ENCODE results near the gene TMEM115. TPM values are rescaled to one million over a fixed set of nuclear protein-coding genes. Genes with fewer than 3 reads are reported as not detected.

TMEM115 gene
- total and polyA plus RNA-seq, 2 donors (not counting 3 experiments of a cell fraction or from before 2014, with no cell fraction given), result 44.7 to 65.5 TPM

DNA sequence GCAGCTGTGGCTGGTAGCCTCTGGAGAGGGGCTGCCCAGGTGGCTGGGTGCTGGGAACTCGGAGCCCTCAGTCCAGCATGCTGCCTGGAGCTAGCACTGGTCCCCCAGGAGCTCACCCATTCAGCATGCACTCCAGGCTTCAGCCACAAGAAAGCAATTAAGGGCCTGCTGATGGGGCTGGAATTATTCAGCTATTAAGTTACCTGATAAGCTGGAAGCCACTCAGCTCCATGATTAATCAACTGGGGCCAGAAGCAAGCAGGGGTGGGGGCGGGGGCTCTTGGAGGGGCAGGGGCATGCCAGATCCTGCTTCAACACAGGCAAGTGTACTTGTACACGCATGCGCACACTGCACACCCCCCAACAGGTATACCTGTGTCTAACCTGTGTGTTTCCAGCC lies 22.1 kb upstream of the TMEM115 start:
- dilution Hi-C loops (cut with MboI; ENCODE audit: extremely low pct_ligation_motif_present, low sequenced_read_pairs), result no loop called here
- Histone ChIP-seq H3K4me2 (ENCODE audit: insufficient read depth, low read length) (no peak overlapping the region), H3K9me3 (replicated peaks; ENCODE audit: control insufficient read depth, insufficient read depth, low read length) (no peaks in the 10 kb centered on the region), H3K9me1 (replicated peaks; ENCODE audit: control insufficient read depth, extremely low read depth, insufficient read depth, low read length) (no peaks in the 10 kb centered on the region), H3K79me2 (ENCODE audit: control insufficient read depth, insufficient read depth, low read length) (no peaks in the 10 kb centered on the region), H2AFZ (ENCODE audit: low read depth, low read length) (no peak overlapping the region), H3K36me3 (ENCODE audit: control insufficient read depth in 2 of 2, extremely low read depth in 1 of 2, insufficient read depth in 2 of 2, low read length in 2 of 2) (no peaks in the 10 kb centered on the region), H4K20me1 (replicated peaks; ENCODE audit: control insufficient read depth, extremely low read depth, insufficient read depth, low read length) (no peaks in the 10 kb centered on the region), H3K27ac (ENCODE audit: insufficient read depth, low read depth, low read length) (no peak overlapping the region), H3K9ac (replicated peaks; ENCODE audit: extremely low read depth, insufficient read depth, low read length) (no peak overlapping the region), H3K4me1 (ENCODE audit: control insufficient read depth, extremely low read depth, insufficient read depth, low read length) (no peaks in the 10 kb centered on the region), H3K27me3 (ENCODE audit: control insufficient read depth in 2 of 2, insufficient read depth in 2 of 2, low read length in 2 of 2) (no peaks in the 10 kb centered on the region), H3K4me3 (replicated peaks in 1 of 3; ENCODE audit: insufficient read depth in 1 of 3, low read depth in 1 of 3, low read length in 3 of 3) (no peak overlapping the region)
- TF ChIP-seq FOS (IDR thresholded peaks at IDR 0.05; ENCODE audit: borderline replicate concordance, insufficient read depth, low read length) (no peak), JUN (IDR thresholded peaks at IDR 0.05; ENCODE audit: borderline replicate concordance, insufficient read depth, insufficient read length, low read depth) (no peak), EZH2 (IDR thresholded peaks at IDR 0.05; ENCODE audit: borderline replicate concordance, low read depth, low read length, severe bottlenecking) (no peak), POLR2AphosphoS5 (IDR thresholded peaks at IDR 0.05; ENCODE audit: insufficient read depth, low read depth, low read length) (no peak), GATA2 (IDR thresholded peaks at IDR 0.05; ENCODE audit: insufficient read depth, insufficient read length, low read depth, low read length) (no peak), MYC (IDR thresholded peaks at IDR 0.05; ENCODE audit: low read depth, low read length) (no peak), POLR2A (IDR thresholded peaks at IDR 0.05; ENCODE audit: low read depth, low read length) (no peak)
- TF ChIP-seq, protein P1, sequence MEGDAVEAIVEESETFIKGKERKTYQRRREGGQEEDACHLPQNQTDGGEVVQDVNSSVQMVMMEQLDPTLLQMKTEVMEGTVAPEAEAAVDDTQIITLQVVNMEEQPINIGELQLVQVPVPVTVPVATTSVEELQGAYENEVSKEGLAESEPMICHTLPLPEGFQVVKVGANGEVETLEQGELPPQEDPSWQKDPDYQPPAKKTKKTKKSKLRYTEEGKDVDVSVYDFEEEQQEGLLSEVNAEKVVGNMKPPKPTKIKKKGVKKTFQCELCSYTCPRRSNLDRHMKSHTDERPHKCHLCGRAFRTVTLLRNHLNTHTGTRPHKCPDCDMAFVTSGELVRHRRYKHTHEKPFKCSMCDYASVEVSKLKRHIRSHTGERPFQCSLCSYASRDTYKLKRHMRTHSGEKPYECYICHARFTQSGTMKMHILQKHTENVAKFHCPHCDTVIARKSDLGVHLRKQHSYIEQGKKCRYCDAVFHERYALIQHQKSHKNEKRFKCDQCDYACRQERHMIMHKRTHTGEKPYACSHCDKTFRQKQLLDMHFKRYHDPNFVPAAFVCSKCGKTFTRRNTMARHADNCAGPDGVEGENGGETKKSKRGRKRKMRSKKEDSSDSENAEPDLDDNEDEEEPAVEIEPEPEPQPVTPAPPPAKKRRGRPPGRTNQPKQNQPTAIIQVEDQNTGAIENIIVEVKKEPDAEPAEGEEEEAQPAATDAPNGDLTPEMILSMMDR (IDR thresholded peaks at IDR 0.05; ENCODE audit: extremely low read depth in 1 of 2, insufficient read depth in 1 of 2, low read depth in 1 of 2, low read length in 2 of 2), result no peak
- TF ChIP-seq, protein P2, sequence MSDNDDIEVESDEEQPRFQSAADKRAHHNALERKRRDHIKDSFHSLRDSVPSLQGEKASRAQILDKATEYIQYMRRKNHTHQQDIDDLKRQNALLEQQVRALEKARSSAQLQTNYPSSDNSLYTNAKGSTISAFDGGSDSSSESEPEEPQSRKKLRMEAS (IDR thresholded peaks at IDR 0.05; ENCODE audit: insufficient read depth, insufficient read length), result no peak
- DNase-seq (ENCODE audit: low read depth, low spot score) (no peak), FAIRE-seq (no peak)
- no TSS peak for BruUV-seq (replicated peaks)
- POLR2A ChIA-PET, result interaction anchor here (0.6 kb wide), 1 partner anchor 138 kb away, joined by 3 read pairs; no protein-coding TSS in a partner anchor
- intact Hi-C loops (cut with micrococcal nuclease), result no loop called here
- CTCF ChIA-PET, result interaction anchor here (1.3 kb wide), 1 partner anchor 161 kb away, joined by 6 read pairs; no protein-coding TSS in a partner anchor
